Fibroblast of lung (primary cell): ENCODE results near the gene AGAP9.
"Not testable (repeated sequence)": the region's sequence is repeated elsewhere in the genome, so short reads cannot be mapped to it uniquely, and the experiment has no call there.

ENCODE experiments used
- CTCF ChIP-seq, 2 donors: IDR thresholded peaks in 1 of 2; conservative IDR thresholded peaks in 1 of 2; 1 replicate in 1 of 2; 2 replicates in 1 of 2; pipeline ENCODE4 v1.5.1; 2011 to 2012; ENCODE audit warnings: low read length in 2 of 2, control low read depth in 1 of 2, inconsistent platforms in 1 of 2, low read depth in 1 of 2, mild to moderate bottlenecking in 1 of 2
- EZH2 ChIP-seq: IDR thresholded peaks from 2 replicates; pipeline ENCODE4 v1.5.1; 2012; ENCODE audit warnings: low read length, control low read depth, mild to moderate bottlenecking; ENCODE audit errors: missing control alignments

GRCh38 chr10:47547286-47547685 is 23.8 kb upstream of the AGAP9 start:
- TF ChIP-seq CTCF (conservative IDR thresholded peaks at IDR 0.05 in 1 of 2, IDR thresholded peaks at IDR 0.05 in 1 of 2; ENCODE audit: low read depth in 1 of 2, low read length in 2 of 2); EZH2: not testable (repeated sequence)
